Measurements from ENCODE around the gene RHO. TPM values are rescaled to one million over a fixed set of nuclear protein-coding genes. Genes with fewer than 3 reads are reported as not detected.
"Not testable (repeated sequence)": the region's sequence is repeated elsewhere in the genome, so short reads cannot be mapped to it uniquely, and the experiment has no call there.

Gene RHO
- total RNA-seq, 1 experiment from 2014 or later, result not detected

GRCh38 chr3:129483870-129484269 is 44.6 kb upstream of the RHO start:
- Histone ChIP-seq H3K27ac (ENCODE audit: insufficient read length, low read depth, low read length) (no peak overlapping the region), H3K23ac (ENCODE audit: insufficient read length, low read depth, low read length) (no peak overlapping the region), H2BK120ac (ENCODE audit: low read depth, low read length, poor library complexity, severe bottlenecking) (no peak overlapping the region), H3K9me3 (ENCODE audit: control insufficient read depth, low read depth, low read length) (no peaks in the 10 kb centered on the region), H4K8ac (replicated peaks; ENCODE audit: insufficient read length, low read depth, low read length) (no peak overlapping the region), H3K56ac (ENCODE audit: insufficient read length, low read depth, low read length) (no peak overlapping the region), H2BK15ac (ENCODE audit: low read depth, low read length) (no peak overlapping the region), H3K23me2 (ENCODE audit: insufficient read length, low read depth, low read length, poor library complexity, severe bottlenecking) (no peaks in the 10 kb centered on the region), H3K4me2 (ENCODE audit: insufficient read depth, insufficient read length, low read length) (no peak overlapping the region), H2AK5ac (ENCODE audit: insufficient read length, low read length) (no peak overlapping the region), H3K4ac (ENCODE audit: low read depth, low read length) (no peak overlapping the region), H3T11ph (ENCODE audit: low read length) (no peak overlapping the region), H4K5ac (ENCODE audit: insufficient read length, low read depth, low read length) (no peak overlapping the region), H3K18ac (ENCODE audit: insufficient read length, low read depth, low read length) (no peak overlapping the region), H2BK12ac (ENCODE audit: insufficient read length, low read depth, low read length) (no peak overlapping the region), H3K14ac (ENCODE audit: insufficient read depth, low read length) (no peak overlapping the region), H3K79me1 (ENCODE audit: insufficient read depth, low read depth, low read length, poor library complexity, severe bottlenecking) (no peaks in the 10 kb centered on the region), H3K4me1 (ENCODE audit: insufficient read depth, low read length) (peaks cover 11% of the 10 kb centered on the region; the same call in 1 of the 2 replicates), H4K91ac (ENCODE audit: insufficient read length, low read depth, low read length) (no peak overlapping the region), H3K9ac (ENCODE audit: extremely low read depth, insufficient read length, low read length) (no peak overlapping the region), H2AFZ (ENCODE audit: low read length) (no peak overlapping the region), H2BK5ac (ENCODE audit: insufficient read length, low read length) (no peak overlapping the region), H2BK20ac (ENCODE audit: low read depth, low read length, poor library complexity, severe bottlenecking) (no peak overlapping the region), H4K20me1 (ENCODE audit: control insufficient read depth, insufficient read depth, insufficient read length) (no peaks in the 10 kb centered on the region), H3K27me3 (ENCODE audit: insufficient read depth, low read length) (no peaks in the 10 kb centered on the region), H3K79me2 (ENCODE audit: insufficient read depth, low read length) (no peaks in the 10 kb centered on the region)
- Mint-ChIP-seq H3K4me1 (peaks cover 49 to 55% of the 10 kb centered on the region in 2 experiments), H3K36me3 (ENCODE audit: insufficient read depth in 1 of 3, low read depth in 3 of 3) (peaks cover 8 to 37% (median 25%) of the 10 kb centered on the region in 3 experiments), H3K27me3 (ENCODE audit: low read depth) (no peaks in the 10 kb centered on the region), H3K27ac (peak overlapping the region in 2 of 3 experiments; percentile 79 to 84; a peak in 4 of 7 replicates), H3K4me3 (peak overlapping the region in 1 of 2 experiments; percentile 31; a peak in 2 of 5 replicates), H3K9me3 (no peaks in the 10 kb centered on the region; a peak in 1 of 5 replicates)
- 100% methylated on average over 1 of the region's 8 CpGs for WGBS (ENCODE audit: extremely low coverage, insufficient read length, low lambda C conversion rate)
- TF ChIP-seq CTCF (conservative IDR thresholded peaks at IDR 0.05), result no peak
- no peak for DNase-seq

GRCh38 chr3:129485146-129485545 is 43.3 kb upstream of the RHO start:
- not testable (repeated sequence) for H3K4ac ChIP-seq (ENCODE audit: low read depth, low read length); H2BK20ac ChIP-seq (ENCODE audit: low read depth, low read length, poor library complexity, severe bottlenecking); H2BK120ac ChIP-seq (ENCODE audit: low read depth, low read length, poor library complexity, severe bottlenecking); H3K27ac ChIP-seq (ENCODE audit: insufficient read length, low read depth, low read length); H3K18ac ChIP-seq (ENCODE audit: insufficient read length, low read depth, low read length); H3K9ac ChIP-seq (ENCODE audit: extremely low read depth, insufficient read length, low read length); H3T11ph ChIP-seq (ENCODE audit: low read length); H3K9me3 Mint-ChIP-seq; H4K8ac ChIP-seq (replicated peaks; ENCODE audit: insufficient read length, low read depth, low read length); H3K23ac ChIP-seq (ENCODE audit: insufficient read length, low read depth, low read length); H3K9me3 ChIP-seq (ENCODE audit: control insufficient read depth, low read depth, low read length); H2AK5ac ChIP-seq (ENCODE audit: insufficient read length, low read length); H3K23me2 ChIP-seq (ENCODE audit: insufficient read length, low read depth, low read length, poor library complexity, severe bottlenecking); H3K27ac Mint-ChIP-seq; H4K91ac ChIP-seq (ENCODE audit: insufficient read length, low read depth, low read length); H3K4me2 ChIP-seq (ENCODE audit: insufficient read depth, insufficient read length, low read length); H3K79me2 ChIP-seq (ENCODE audit: insufficient read depth, low read length); H4K5ac ChIP-seq (ENCODE audit: insufficient read length, low read depth, low read length); H4K20me1 ChIP-seq (ENCODE audit: control insufficient read depth, insufficient read depth, insufficient read length); H3K56ac ChIP-seq (ENCODE audit: insufficient read length, low read depth, low read length); H2BK5ac ChIP-seq (ENCODE audit: insufficient read length, low read length); DNase-seq; H3K27me3 Mint-ChIP-seq (ENCODE audit: low read depth); H2BK12ac ChIP-seq (ENCODE audit: insufficient read length, low read depth, low read length); H3K79me1 ChIP-seq (ENCODE audit: insufficient read depth, low read depth, low read length, poor library complexity, severe bottlenecking); H2AFZ ChIP-seq (ENCODE audit: low read length); H3K27me3 ChIP-seq (ENCODE audit: insufficient read depth, low read length); H3K4me3 Mint-ChIP-seq; H3K14ac ChIP-seq (ENCODE audit: insufficient read depth, low read length); H2BK15ac ChIP-seq (ENCODE audit: low read depth, low read length)
- no CpG with 5 or more reads among the region's 6 CpGs for WGBS (ENCODE audit: extremely low coverage, insufficient read length, low lambda C conversion rate)
- H3K36me3 Mint-ChIP-seq (ENCODE audit: insufficient read depth in 1 of 3, low read depth in 3 of 3), result peaks cover 6 to 32% (median 21%) of the 10 kb centered on the region in 3 experiments; a peak in 6 of 7 replicates
- H3K4me1 Mint-ChIP-seq, result peaks cover 49 to 55% of the 10 kb centered on the region in 2 experiments
- peaks cover 11% of the 10 kb centered on the region; the same call in 1 of the 2 replicates for H3K4me1 ChIP-seq (ENCODE audit: insufficient read depth, low read length)
